ENCODE data around the gene CDKN1B.
A peak's percentile ranks its signal among the peaks of the same experiment; 100 is the strongest.

The CDKN1B gene

DNA sequence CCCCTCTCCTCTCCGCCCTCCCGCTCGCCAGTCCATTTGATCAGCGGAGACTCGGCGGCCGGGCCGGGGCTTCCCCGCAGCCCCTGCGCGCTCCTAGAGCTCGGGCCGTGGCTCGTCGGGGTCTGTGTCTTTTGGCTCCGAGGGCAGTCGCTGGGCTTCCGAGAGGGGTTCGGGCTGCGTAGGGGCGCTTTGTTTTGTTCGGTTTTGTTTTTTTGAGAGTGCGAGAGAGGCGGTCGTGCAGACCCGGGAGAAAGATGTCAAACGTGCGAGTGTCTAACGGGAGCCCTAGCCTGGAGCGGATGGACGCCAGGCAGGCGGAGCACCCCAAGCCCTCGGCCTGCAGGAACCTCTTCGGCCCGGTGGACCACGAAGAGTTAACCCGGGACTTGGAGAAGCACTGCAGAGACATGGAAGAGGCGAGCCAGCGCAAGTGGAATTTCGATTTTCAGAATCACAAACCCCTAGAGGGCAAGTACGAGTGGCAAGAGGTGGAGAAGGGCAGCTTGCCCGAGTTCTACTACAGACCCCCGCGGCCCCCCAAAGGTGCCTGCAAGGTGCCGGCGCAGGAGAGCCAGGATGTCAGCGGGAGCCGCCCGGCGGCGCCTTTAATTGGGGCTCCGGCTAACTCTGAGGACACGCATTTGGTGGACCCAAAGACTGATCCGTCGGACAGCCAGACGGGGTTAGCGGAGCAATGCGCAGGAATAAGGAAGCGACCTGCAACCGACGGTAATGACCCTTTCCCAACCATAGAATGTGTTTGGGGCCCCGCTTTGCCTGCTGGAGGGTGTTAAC lies 615 bp downstream of the CDKN1B start:
- peak overlapping the region; percentile 98 for H3K27ac ChIP-seq
- H3K4me2 ChIP-seq: peak overlapping the region; percentile 84
- no peaks in the 10 kb centered on the region for H4K20me1 ChIP-seq (ENCODE audit: insufficient read depth)
- H3K4me3 ChIP-seq (IDR thresholded peaks at IDR 0.05; ENCODE audit: insufficient read depth, low read depth, low read length): no peak overlapping the region
- H3K79me2 ChIP-seq (ENCODE audit: insufficient read depth, low read depth): peaks cover 87% of the 10 kb centered on the region
- H3K27me3 ChIP-seq (ENCODE audit: insufficient read depth, low read depth): no peaks in the 10 kb centered on the region
- no peak overlapping the region for H2AFZ ChIP-seq (ENCODE audit: low read depth)
- H3K4me1 ChIP-seq (ENCODE audit: low read depth, poor library complexity, severe bottlenecking): peaks cover 13% of the 10 kb centered on the region
- H3K36me3 ChIP-seq (ENCODE audit: insufficient read depth): peaks cover 29% of the 10 kb centered on the region; the same call in 1 of the 2 replicates
- peak overlapping the region; percentile 98 for H3K9ac ChIP-seq
- no peak for TF ChIP-seq CTCF (conservative IDR thresholded peaks at IDR 0.05; ENCODE audit: low read depth, low read length)

DNA sequence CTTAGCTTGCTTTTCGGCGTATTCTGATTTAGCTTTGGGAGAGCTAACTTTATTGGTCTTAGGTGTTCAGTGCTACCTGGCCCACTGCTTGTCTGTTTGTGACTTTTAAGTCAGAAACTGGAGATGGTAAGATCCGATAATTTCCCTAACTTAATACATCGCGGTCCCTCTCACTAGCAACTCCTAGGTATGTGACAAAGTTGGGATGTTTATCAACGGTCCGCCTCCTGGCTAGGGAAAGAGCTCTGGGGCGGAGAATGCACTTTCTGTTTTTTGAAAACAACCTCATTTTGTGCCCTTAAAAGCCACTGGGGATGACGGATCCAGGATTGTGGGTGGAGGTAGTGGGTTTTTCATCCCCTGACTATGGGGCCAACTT lies 1.2 kb downstream of the CDKN1B start:
- no peaks in the 10 kb centered on the region for H4K20me1 ChIP-seq (ENCODE audit: insufficient read depth)
- H3K36me3 ChIP-seq (ENCODE audit: insufficient read depth): peaks cover 29% of the 10 kb centered on the region; the same call in 1 of the 2 replicates
- H2AFZ ChIP-seq (ENCODE audit: low read depth): no peak overlapping the region
- peak overlapping the region; percentile 98 for H3K9ac ChIP-seq
- peak overlapping the region; percentile 98 for H3K27ac ChIP-seq
- no peak for TF ChIP-seq CTCF (conservative IDR thresholded peaks at IDR 0.05; ENCODE audit: low read depth, low read length)
- peak overlapping the region; percentile 84 for H3K4me2 ChIP-seq
- no peaks in the 10 kb centered on the region for H3K27me3 ChIP-seq (ENCODE audit: insufficient read depth, low read depth)
- H3K4me3 ChIP-seq (IDR thresholded peaks at IDR 0.05; ENCODE audit: insufficient read depth, low read depth, low read length): no peak overlapping the region
- H3K4me1 ChIP-seq (ENCODE audit: low read depth, poor library complexity, severe bottlenecking): peaks cover 7% of the 10 kb centered on the region
- peaks cover 89% of the 10 kb centered on the region for H3K79me2 ChIP-seq (ENCODE audit: insufficient read depth, low read depth)

DNA sequence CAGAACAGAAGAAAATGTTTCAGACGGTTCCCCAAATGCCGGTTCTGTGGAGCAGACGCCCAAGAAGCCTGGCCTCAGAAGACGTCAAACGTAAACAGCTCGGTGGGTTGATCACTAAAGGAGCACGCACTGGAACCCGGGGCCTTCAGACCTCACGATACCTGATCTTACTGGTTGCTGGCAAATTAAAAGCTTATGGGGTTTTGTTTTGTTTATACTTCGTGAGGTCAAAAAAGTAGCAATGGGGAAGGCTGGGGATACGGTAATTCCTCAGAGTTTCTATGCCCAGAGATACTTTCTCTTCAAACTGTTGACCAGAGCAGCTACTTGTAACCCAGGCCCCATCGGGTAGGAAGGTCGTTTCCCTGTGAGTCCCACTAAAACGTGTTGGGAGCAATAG lies 1.7 kb downstream of the CDKN1B start:
- Histone ChIP-seq H3K4me1 (ENCODE audit: low read depth, poor library complexity, severe bottlenecking) (peaks cover 2% of the 10 kb centered on the region), H3K9ac (peak overlapping the region; percentile 98), H4K20me1 (ENCODE audit: insufficient read depth) (no peaks in the 10 kb centered on the region), H2AFZ (ENCODE audit: low read depth) (no peak overlapping the region), H3K4me3 (IDR thresholded peaks at IDR 0.05; ENCODE audit: insufficient read depth, low read depth, low read length) (no peak overlapping the region), H3K4me2 (peak overlapping the region; percentile 84), H3K27me3 (ENCODE audit: insufficient read depth, low read depth) (no peaks in the 10 kb centered on the region), H3K36me3 (ENCODE audit: insufficient read depth) (peaks cover 29% of the 10 kb centered on the region; the same call in 1 of the 2 replicates), H3K79me2 (ENCODE audit: insufficient read depth, low read depth) (peaks cover 94% of the 10 kb centered on the region), H3K27ac (peak overlapping the region; percentile 98)
- TF ChIP-seq CTCF (conservative IDR thresholded peaks at IDR 0.05; ENCODE audit: low read depth, low read length): no peak

GRCh38 chr12:12719496-12719895 lies 2.3 kb downstream of the CDKN1B start:
- H3K4me1 ChIP-seq (ENCODE audit: low read depth, poor library complexity, severe bottlenecking): no peaks in the 10 kb centered on the region

More at GRCh38 chr12:12719496-12719895, 2.3 kb downstream of the CDKN1B start:
- H3K27ac ChIP-seq: peak overlapping the region; percentile 98
- no peaks in the 10 kb centered on the region for H3K27me3 ChIP-seq (ENCODE audit: insufficient read depth, low read depth)
- H3K4me2 ChIP-seq: peak overlapping the region; percentile 84
- no peak for TF ChIP-seq CTCF (conservative IDR thresholded peaks at IDR 0.05; ENCODE audit: low read depth, low read length)
- no peak overlapping the region for H2AFZ ChIP-seq (ENCODE audit: low read depth)
- H3K79me2 ChIP-seq (ENCODE audit: insufficient read depth, low read depth): peaks cover 100% of the 10 kb centered on the region
- peaks cover 29% of the 10 kb centered on the region; the same call in 1 of the 2 replicates for H3K36me3 ChIP-seq (ENCODE audit: insufficient read depth)
- no peaks in the 10 kb centered on the region for H4K20me1 ChIP-seq (ENCODE audit: insufficient read depth)
- no peak overlapping the region for H3K4me3 ChIP-seq (IDR thresholded peaks at IDR 0.05; ENCODE audit: insufficient read depth, low read depth, low read length)
- peak overlapping the region; percentile 98 for H3K9ac ChIP-seq
